Measurements from ENCODE around the gene PRKAG2. TPM values are rescaled to one million over a fixed set of nuclear protein-coding genes. Genes with fewer than 3 reads are reported as not detected.

The PRKAG2 gene
- total and polyA plus RNA-seq, 2 of the 13 experiments (the other 11 are each of a cell fraction or from before 2014, with no cell fraction given) = 0.90 to 1.3 TPM

DNA sequence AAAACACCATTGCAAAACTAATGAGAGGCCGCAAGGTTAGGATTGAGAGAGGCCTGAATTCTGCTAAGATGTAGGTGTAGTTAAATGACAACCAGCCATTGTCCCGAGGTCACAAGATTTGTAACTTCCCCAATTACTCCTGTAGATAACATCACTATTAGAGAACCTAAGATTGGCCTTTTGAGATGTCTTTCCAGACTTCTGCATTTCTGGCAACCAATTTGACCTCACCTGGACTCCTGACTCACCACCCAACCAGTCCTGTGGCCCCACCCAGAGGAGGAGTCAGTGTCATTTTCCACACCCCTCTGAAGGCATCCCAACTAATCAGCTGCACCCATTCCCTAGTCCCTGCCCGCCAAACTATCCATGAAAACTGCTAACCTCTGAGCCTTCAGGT, 115.7 kb downstream of the PRKAG2 start:
- WGBS (ENCODE audit: low lambda C conversion rate) = 34% methylated on average over 3 of the region's 3 CpGs
- in situ Hi-C loops (cut with HindIII; ENCODE audit: extremely low pct_ligation_motif_present, low pct_unique_long_range_greater_than_20kb) = no loop called here
- no peak for ATAC-seq
- TF ChIP-seq CCDC6 (CRISPR knock-in tag; IDR thresholded peaks at IDR 0.05) (no peak), ZNF484 (CRISPR knock-in tag; IDR thresholded peaks at IDR 0.05; ENCODE audit: borderline replicate concordance, low read depth) (no peak), ZFP36L1 (CRISPR knock-in tag; IDR thresholded peaks at IDR 0.05) (no peak), ZNF101 (CRISPR knock-in tag; IDR thresholded peaks at IDR 0.05; ENCODE audit: borderline replicate concordance, low read depth) (no peak), U2AF1 (optimal IDR thresholded peaks at IDR 0.05; ENCODE audit: low read depth, low read length) (no peak), TBX2 (CRISPR knock-in tag; IDR thresholded peaks at IDR 0.05; ENCODE audit: borderline replicate concordance) (no peak)
- TF ChIP-seq, protein P1, sequence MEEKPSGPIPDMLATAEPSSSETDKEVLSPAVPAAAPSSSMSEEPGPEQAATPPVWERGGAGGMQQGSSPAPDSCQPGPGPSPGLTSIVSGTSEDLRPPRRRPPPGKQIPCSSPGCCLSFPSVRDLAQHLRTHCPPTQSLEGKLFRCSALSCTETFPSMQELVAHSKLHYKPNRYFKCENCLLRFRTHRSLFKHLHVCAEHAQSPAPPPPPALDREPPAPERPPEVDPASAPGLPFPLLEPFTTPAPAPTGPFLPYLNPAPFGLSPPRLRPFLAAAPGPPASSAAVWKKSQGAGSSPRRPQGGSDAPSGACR (CRISPR knock-in tag; IDR thresholded peaks at IDR 0.05) = no peak
- TF ChIP-seq, protein P2, sequence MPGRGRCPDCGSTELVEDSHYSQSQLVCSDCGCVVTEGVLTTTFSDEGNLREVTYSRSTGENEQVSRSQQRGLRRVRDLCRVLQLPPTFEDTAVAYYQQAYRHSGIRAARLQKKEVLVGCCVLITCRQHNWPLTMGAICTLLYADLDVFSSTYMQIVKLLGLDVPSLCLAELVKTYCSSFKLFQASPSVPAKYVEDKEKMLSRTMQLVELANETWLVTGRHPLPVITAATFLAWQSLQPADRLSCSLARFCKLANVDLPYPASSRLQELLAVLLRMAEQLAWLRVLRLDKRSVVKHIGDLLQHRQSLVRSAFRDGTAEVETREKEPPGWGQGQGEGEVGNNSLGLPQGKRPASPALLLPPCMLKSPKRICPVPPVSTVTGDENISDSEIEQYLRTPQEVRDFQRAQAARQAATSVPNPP (CRISPR knock-in tag; IDR thresholded peaks at IDR 0.05) = no peak
- TF ChIP-seq, protein P3, sequence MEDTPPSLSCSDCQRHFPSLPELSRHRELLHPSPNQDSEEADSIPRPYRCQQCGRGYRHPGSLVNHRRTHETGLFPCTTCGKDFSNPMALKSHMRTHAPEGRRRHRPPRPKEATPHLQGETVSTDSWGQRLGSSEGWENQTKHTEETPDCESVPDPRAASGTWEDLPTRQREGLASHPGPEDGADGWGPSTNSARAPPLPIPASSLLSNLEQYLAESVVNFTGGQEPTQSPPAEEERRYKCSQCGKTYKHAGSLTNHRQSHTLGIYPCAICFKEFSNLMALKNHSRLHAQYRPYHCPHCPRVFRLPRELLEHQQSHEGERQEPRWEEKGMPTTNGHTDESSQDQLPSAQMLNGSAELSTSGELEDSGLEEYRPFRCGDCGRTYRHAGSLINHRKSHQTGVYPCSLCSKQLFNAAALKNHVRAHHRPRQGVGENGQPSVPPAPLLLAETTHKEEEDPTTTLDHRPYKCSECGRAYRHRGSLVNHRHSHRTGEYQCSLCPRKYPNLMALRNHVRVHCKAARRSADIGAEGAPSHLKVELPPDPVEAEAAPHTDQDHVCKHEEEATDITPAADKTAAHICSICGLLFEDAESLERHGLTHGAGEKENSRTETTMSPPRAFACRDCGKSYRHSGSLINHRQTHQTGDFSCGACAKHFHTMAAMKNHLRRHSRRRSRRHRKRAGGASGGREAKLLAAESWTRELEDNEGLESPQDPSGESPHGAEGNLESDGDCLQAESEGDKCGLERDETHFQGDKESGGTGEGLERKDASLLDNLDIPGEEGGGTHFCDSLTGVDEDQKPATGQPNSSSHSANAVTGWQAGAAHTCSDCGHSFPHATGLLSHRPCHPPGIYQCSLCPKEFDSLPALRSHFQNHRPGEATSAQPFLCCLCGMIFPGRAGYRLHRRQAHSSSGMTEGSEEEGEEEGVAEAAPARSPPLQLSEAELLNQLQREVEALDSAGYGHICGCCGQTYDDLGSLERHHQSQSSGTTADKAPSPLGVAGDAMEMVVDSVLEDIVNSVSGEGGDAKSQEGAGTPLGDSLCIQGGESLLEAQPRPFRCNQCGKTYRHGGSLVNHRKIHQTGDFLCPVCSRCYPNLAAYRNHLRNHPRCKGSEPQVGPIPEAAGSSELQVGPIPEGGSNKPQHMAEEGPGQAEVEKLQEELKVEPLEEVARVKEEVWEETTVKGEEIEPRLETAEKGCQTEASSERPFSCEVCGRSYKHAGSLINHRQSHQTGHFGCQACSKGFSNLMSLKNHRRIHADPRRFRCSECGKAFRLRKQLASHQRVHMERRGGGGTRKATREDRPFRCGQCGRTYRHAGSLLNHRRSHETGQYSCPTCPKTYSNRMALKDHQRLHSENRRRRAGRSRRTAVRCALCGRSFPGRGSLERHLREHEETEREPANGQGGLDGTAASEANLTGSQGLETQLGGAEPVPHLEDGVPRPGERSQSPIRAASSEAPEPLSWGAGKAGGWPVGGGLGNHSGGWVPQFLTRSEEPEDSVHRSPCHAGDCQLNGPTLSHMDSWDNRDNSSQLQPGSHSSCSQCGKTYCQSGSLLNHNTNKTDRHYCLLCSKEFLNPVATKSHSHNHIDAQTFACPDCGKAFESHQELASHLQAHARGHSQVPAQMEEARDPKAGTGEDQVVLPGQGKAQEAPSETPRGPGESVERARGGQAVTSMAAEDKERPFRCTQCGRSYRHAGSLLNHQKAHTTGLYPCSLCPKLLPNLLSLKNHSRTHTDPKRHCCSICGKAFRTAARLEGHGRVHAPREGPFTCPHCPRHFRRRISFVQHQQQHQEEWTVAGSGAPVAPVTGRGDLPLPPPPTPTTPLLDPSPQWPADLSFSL (CRISPR knock-in tag; IDR thresholded peaks at IDR 0.05) = no peak
- TF ChIP-seq, protein P4, sequence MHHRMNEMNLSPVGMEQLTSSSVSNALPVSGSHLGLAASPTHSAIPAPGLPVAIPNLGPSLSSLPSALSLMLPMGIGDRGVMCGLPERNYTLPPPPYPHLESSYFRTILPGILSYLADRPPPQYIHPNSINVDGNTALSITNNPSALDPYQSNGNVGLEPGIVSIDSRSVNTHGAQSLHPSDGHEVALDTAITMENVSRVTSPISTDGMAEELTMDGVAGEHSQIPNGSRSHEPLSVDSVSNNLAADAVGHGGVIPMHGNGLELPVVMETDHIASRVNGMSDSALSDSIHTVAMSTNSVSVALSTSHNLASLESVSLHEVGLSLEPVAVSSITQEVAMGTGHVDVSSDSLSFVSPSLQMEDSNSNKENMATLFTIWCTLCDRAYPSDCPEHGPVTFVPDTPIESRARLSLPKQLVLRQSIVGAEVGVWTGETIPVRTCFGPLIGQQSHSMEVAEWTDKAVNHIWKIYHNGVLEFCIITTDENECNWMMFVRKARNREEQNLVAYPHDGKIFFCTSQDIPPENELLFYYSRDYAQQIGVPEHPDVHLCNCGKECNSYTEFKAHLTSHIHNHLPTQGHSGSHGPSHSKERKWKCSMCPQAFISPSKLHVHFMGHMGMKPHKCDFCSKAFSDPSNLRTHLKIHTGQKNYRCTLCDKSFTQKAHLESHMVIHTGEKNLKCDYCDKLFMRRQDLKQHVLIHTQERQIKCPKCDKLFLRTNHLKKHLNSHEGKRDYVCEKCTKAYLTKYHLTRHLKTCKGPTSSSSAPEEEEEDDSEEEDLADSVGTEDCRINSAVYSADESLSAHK (CRISPR knock-in tag; IDR thresholded peaks at IDR 0.05; ENCODE audit: borderline replicate concordance) = no peak

More for the DNA sequence above, 115.7 kb downstream of the PRKAG2 start:
- Histone ChIP-seq H3K9ac (ENCODE audit: insufficient read depth, low read depth, low read length) (no peak overlapping the region), H3K4me1 (ENCODE audit: insufficient read depth, low read length) (no peaks in the 10 kb centered on the region), H3K4me2 (ENCODE audit: low read depth, low read length) (no peak overlapping the region), H3K36me3 (replicated peaks in 1 of 2; ENCODE audit: control insufficient read depth in 1 of 2, insufficient read depth in 2 of 2, low read length in 2 of 2) (no peaks in the 10 kb centered on the region), H3K79me2 (ENCODE audit: insufficient read depth, low read length) (no peaks in the 10 kb centered on the region), H3K4me3 (replicated peaks in 1 of 3; ENCODE audit: insufficient read depth in 1 of 3, low read depth in 2 of 3, low read length in 3 of 3) (no peak overlapping the region), H4K20me1 (ENCODE audit: insufficient read depth, low read length) (no peaks in the 10 kb centered on the region), H2AFZ (ENCODE audit: low read length) (no peak overlapping the region), H3K27me3 (ENCODE audit: control insufficient read depth in 1 of 2, insufficient read depth in 2 of 2, low read length in 2 of 2) (peaks cover 3 to 42% of the 10 kb centered on the region in 2 experiments; a peak in 4 of 5 replicates), H3K9me3 (ENCODE audit: low read length) (no peaks in the 10 kb centered on the region), H3K27ac (ENCODE audit: extremely low read length, insufficient read depth, low read length) (no peak overlapping the region)
- ChIA-PET POLR2A (no interaction called here), CTCF (ENCODE audit: low intra/inter-chr PET ratio, low total read pairs) (no interaction called here)
- DNase-seq (ENCODE audit: low spot score) (no peak), FAIRE-seq (no peak)
- intact Hi-C loops (cut with micrococcal nuclease; ENCODE audit: unreplicated experiment) = no loop called here
- BruUV-seq (replicated peaks) = no TSS peak
